ENCODE data around the gene SACS.

DNA sequence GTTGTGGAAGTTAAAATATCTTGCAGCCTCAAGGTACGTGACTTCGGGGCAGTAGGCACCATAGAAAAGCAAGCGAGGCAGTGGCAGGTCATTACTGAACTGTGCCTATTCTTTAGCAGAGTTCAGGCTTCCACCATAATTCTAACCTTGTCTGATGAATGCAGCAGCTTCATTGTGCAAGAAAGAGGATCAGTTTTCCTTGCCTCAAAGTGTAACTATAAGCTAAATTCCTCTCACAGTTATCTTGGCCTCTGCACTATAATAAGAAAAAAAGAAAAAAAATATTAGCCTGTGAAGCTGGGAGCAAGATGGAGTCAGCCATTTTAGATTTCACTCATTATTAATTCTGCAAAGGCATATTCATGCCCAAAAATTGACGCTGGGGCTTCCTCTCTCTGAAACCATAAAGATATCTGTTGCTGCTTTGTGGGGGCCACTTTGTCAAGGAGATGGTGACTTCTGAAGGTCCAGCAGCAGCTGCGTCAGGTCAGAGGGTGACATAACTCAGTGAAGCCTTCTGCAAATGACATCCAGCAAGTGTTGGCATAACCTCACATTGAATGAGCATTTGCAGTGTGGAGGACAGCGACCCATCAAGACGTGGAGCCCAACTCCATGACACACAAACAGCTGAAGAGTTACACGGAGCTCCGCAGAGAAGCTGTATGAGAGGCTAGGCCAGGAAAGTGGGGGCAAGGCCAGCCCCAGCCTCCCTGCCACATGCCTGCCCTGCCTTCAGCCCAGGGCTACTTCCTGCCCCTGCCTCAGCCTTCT is 23.1 kb upstream of the SACS start:
- TF ChIP-seq SP1 (IDR thresholded peaks at IDR 0.05; ENCODE audit: low read depth): no peak
- TF ChIP-seq RAD21 (IDR thresholded peaks at IDR 0.05; ENCODE audit: low read depth): no peak
- TF ChIP-seq, protein P1, sequence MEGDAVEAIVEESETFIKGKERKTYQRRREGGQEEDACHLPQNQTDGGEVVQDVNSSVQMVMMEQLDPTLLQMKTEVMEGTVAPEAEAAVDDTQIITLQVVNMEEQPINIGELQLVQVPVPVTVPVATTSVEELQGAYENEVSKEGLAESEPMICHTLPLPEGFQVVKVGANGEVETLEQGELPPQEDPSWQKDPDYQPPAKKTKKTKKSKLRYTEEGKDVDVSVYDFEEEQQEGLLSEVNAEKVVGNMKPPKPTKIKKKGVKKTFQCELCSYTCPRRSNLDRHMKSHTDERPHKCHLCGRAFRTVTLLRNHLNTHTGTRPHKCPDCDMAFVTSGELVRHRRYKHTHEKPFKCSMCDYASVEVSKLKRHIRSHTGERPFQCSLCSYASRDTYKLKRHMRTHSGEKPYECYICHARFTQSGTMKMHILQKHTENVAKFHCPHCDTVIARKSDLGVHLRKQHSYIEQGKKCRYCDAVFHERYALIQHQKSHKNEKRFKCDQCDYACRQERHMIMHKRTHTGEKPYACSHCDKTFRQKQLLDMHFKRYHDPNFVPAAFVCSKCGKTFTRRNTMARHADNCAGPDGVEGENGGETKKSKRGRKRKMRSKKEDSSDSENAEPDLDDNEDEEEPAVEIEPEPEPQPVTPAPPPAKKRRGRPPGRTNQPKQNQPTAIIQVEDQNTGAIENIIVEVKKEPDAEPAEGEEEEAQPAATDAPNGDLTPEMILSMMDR (IDR thresholded peaks at IDR 0.05 in 2 of 3, conservative IDR thresholded peaks at IDR 0.05 in 1 of 3; ENCODE audit: borderline replicate concordance in 1 of 3, insufficient read depth in 1 of 3, low read depth in 2 of 3, low read length in 2 of 3): no peak
- TF ChIP-seq JUND (IDR thresholded peaks at IDR 0.05): no peak
- no peak for TF ChIP-seq POLR2AphosphoS5 (IDR thresholded peaks at IDR 0.05; ENCODE audit: low read depth, low read length)
- no peak for TF ChIP-seq CEBPB (IDR thresholded peaks at IDR 0.05; ENCODE audit: low read depth)
